Activated CD4-positive, alpha-beta T cell treated with anti-CD3 and anti-CD28 coated beads, Interleukin-2, amount 10 ng/mL, durations not matched to agents 24 days and 14 days (primary cell): Measurements from ENCODE around the gene RMND5A. TPM values are rescaled to one million over a fixed set of nuclear protein-coding genes. Genes with fewer than 3 reads are reported as not detected.
"Not testable (repeated sequence)": the region's sequence is repeated elsewhere in the genome, so short reads cannot be mapped to it uniquely, and the experiment has no call there.

Source experiments
- DNase-seq: peaks from one replicate; pipeline ENCODE4 v3.0.0; 2022
- H3K27ac Mint-ChIP-seq: one replicate; pipeline ENCODE4 v1.8.0; 2022; ENCODE audit warnings: mild to moderate bottlenecking, mixed read lengths
- H3K27me3 Mint-ChIP-seq: one replicate; pipeline ENCODE4 v1.8.0; 2022; ENCODE audit warnings: mixed read lengths
- H3K36me3 Mint-ChIP-seq: one replicate; pipeline ENCODE4 v1.8.0; 2022; ENCODE audit warnings: low read depth, mild to moderate bottlenecking, mixed read lengths
- H3K4me1 Mint-ChIP-seq: one replicate; pipeline ENCODE4 v1.8.0; 2021; ENCODE audit warnings: mixed read lengths
- H3K4me3 Mint-ChIP-seq: one replicate; pipeline ENCODE4 v1.8.0; 2022; ENCODE audit warnings: mild to moderate bottlenecking, moderate library complexity, mixed read lengths
- H3K9me3 Mint-ChIP-seq: one replicate; pipeline ENCODE4 v1.8.0; 2021; ENCODE audit warnings: mixed read lengths
- intact Hi-C: fragments of 100-400 bp; cut with micrococcal nuclease; formaldehyde crosslinking; loops from one replicate; pipeline ENCODE4 v1.15.1; 2023
- total RNA-seq: library from RNA; stranded (reverse); gene quantifications from 2 replicates; pipeline ENCODE4 v1.2.3, GENCODE V29; 2022

RMND5A gene
- total RNA-seq, 1 donor from 2014 or later = 46.4 TPM

GRCh38 chr2:86697551-86698104 is 22.5 kb upstream of the RMND5A start:
- Mint-ChIP-seq H3K36me3 (no peaks in the 10 kb centered on the region), H3K4me3 (no peak overlapping the region), H3K4me1 (peaks cover 8% of the 10 kb centered on the region), H3K27ac (no peak overlapping the region), H3K27me3 (peaks cover 6% of the 10 kb centered on the region), H3K9me3 (peaks cover 15% of the 10 kb centered on the region)
- DNase-seq = no peak
- intact Hi-C loops = no loop called here

GRCh38 chr2:86700690-86701089 is 19.4 kb upstream of the RMND5A start:
- peaks cover 2% of the 10 kb centered on the region for H3K9me3 Mint-ChIP-seq
- peaks cover 6% of the 10 kb centered on the region for H3K27me3 Mint-ChIP-seq
- DNase-seq = no peak
- H3K27ac Mint-ChIP-seq = no peak overlapping the region
- intact Hi-C loops = no loop called here
- no peaks in the 10 kb centered on the region for H3K36me3 Mint-ChIP-seq
- H3K4me3 Mint-ChIP-seq = no peak overlapping the region
- H3K4me1 Mint-ChIP-seq = peaks cover 8% of the 10 kb centered on the region

- H3K4me3 Mint-ChIP-seq = no peak overlapping the region
- DNase-seq = no peak
- intact Hi-C loops = no loop called here
- H3K27ac Mint-ChIP-seq = no peak overlapping the region
- H3K4me1 Mint-ChIP-seq = no peaks in the 10 kb centered on the region
- peaks cover 3% of the 10 kb centered on the region for H3K9me3 Mint-ChIP-seq
- no peaks in the 10 kb centered on the region for H3K36me3 Mint-ChIP-seq
- peaks cover 11% of the 10 kb centered on the region for H3K27me3 Mint-ChIP-seq
These were observed 16.3 kb upstream of the RMND5A start for GRCh38 chr2:86703704-86704361.

GRCh38 chr2:86704459-86704971 is 15.6 kb upstream of the RMND5A start:
- intact Hi-C loops = no loop called here
- no peak for DNase-seq
- H3K27me3 Mint-ChIP-seq = peaks cover 11% of the 10 kb centered on the region
- H3K27ac Mint-ChIP-seq = no peak overlapping the region
- no peak overlapping the region for H3K4me3 Mint-ChIP-seq
- H3K9me3 Mint-ChIP-seq = peaks cover 3% of the 10 kb centered on the region
- no peaks in the 10 kb centered on the region for H3K4me1 Mint-ChIP-seq
- H3K36me3 Mint-ChIP-seq = no peaks in the 10 kb centered on the region

- no peak overlapping the region for H3K27ac Mint-ChIP-seq
- intact Hi-C loops = no loop called here
- H3K4me1 Mint-ChIP-seq = no peaks in the 10 kb centered on the region
- H3K4me3 Mint-ChIP-seq = no peak overlapping the region
- H3K9me3 Mint-ChIP-seq = peaks cover 5% of the 10 kb centered on the region
- peaks cover 11% of the 10 kb centered on the region for H3K27me3 Mint-ChIP-seq
- H3K36me3 Mint-ChIP-seq = no peaks in the 10 kb centered on the region
- DNase-seq = no peak
These were observed 13.9 kb upstream of the RMND5A start for GRCh38 chr2:86706220-86706619.

- H3K4me3 Mint-ChIP-seq = no peak overlapping the region
- no peaks in the 10 kb centered on the region for H3K36me3 Mint-ChIP-seq
- peaks cover 11% of the 10 kb centered on the region for H3K27me3 Mint-ChIP-seq
- no peak for DNase-seq
- no peak overlapping the region for H3K27ac Mint-ChIP-seq
- peaks cover 5% of the 10 kb centered on the region for H3K9me3 Mint-ChIP-seq
- intact Hi-C loops = no loop called here
- H3K4me1 Mint-ChIP-seq = no peaks in the 10 kb centered on the region
These were observed 13.2 kb upstream of the RMND5A start for GRCh38 chr2:86706935-86707334.

- DNase-seq, H3K4me1 Mint-ChIP-seq, H3K4me3 Mint-ChIP-seq, H3K27ac Mint-ChIP-seq, H3K27me3 Mint-ChIP-seq, intact Hi-C loops, H3K36me3 Mint-ChIP-seq, H3K9me3 Mint-ChIP-seq: not testable (repeated sequence)
These were observed 12.0 kb upstream of the RMND5A start for GRCh38 chr2:86708126-86708525.

- H3K9me3 Mint-ChIP-seq, intact Hi-C loops, H3K36me3 Mint-ChIP-seq, H3K27ac Mint-ChIP-seq, H3K4me3 Mint-ChIP-seq, DNase-seq, H3K27me3 Mint-ChIP-seq, H3K4me1 Mint-ChIP-seq: not testable (repeated sequence)
These were observed 5.4 kb upstream of the RMND5A start for GRCh38 chr2:86714579-86715173.

- intact Hi-C loops, H3K36me3 Mint-ChIP-seq, DNase-seq, H3K4me1 Mint-ChIP-seq, H3K27me3 Mint-ChIP-seq, H3K27ac Mint-ChIP-seq, H3K9me3 Mint-ChIP-seq: not testable (repeated sequence)
- H3K4me3 Mint-ChIP-seq = peak overlapping the region; percentile 62
These were observed 841 bp upstream of the RMND5A start for GRCh38 chr2:86719263-86719636.

- H3K27ac Mint-ChIP-seq = peak overlapping the region; percentile 83
These were observed 639 bp downstream of the RMND5A start for GRCh38 chr2:86720540-86721320.

GRCh38 chr2:86725706-86726105 is 5.6 kb downstream of the RMND5A start:
- H3K9me3 Mint-ChIP-seq, H3K27me3 Mint-ChIP-seq, DNase-seq, H3K36me3 Mint-ChIP-seq, H3K4me1 Mint-ChIP-seq, H3K4me3 Mint-ChIP-seq, H3K27ac Mint-ChIP-seq, intact Hi-C loops: not testable (repeated sequence)

More at GRCh38 chr2:86720540-86721320, 639 bp downstream of the RMND5A start:
- H3K4me1 Mint-ChIP-seq, H3K9me3 Mint-ChIP-seq, H3K27me3 Mint-ChIP-seq, H3K36me3 Mint-ChIP-seq, intact Hi-C loops: not testable (repeated sequence)
- peak overlapping the region; percentile 86 for H3K4me3 Mint-ChIP-seq
- peak; percentile 84 for DNase-seq

- H3K27me3 Mint-ChIP-seq, intact Hi-C loops, DNase-seq, H3K36me3 Mint-ChIP-seq, H3K4me3 Mint-ChIP-seq, H3K4me1 Mint-ChIP-seq, H3K27ac Mint-ChIP-seq, H3K9me3 Mint-ChIP-seq: not testable (repeated sequence)
These were observed 12.0 kb downstream of the RMND5A start for GRCh38 chr2:86732040-86732525.

- H3K4me1 Mint-ChIP-seq, intact Hi-C loops, H3K27me3 Mint-ChIP-seq, DNase-seq, H3K36me3 Mint-ChIP-seq, H3K27ac Mint-ChIP-seq, H3K9me3 Mint-ChIP-seq, H3K4me3 Mint-ChIP-seq: not testable (repeated sequence)
These were observed 12.7 kb downstream of the RMND5A start for GRCh38 chr2:86732837-86733236.

GRCh38 chr2:86733528-86733927 is 13.4 kb downstream of the RMND5A start:
- H3K36me3 Mint-ChIP-seq, H3K27ac Mint-ChIP-seq, DNase-seq, H3K4me3 Mint-ChIP-seq, intact Hi-C loops, H3K9me3 Mint-ChIP-seq, H3K4me1 Mint-ChIP-seq, H3K27me3 Mint-ChIP-seq: not testable (repeated sequence)
